Upper lobe of left lung (tissue), 4 donors: Measurements from ENCODE around the gene AIF1.

ENCODE experiments used
- EP300 ChIP-seq, 4 donors: sonication (generic); formaldehyde crosslinking; IDR thresholded peaks; one replicate each; pipeline ENCODE4 v1.5.1; 2017; ENCODE audit warnings: antibody characterized with exemption in 4 of 4, control low read depth in 2 of 4
- POLR2A ChIP-seq, 4 donors: fragments of 450-650 bp; IDR thresholded peaks; one replicate each; pipeline ENCODE4 v1.5.1; 2016 to 2017; ENCODE audit warnings: antibody characterized with exemption in 4 of 4, mild to moderate bottlenecking in 2 of 4
- POLR2AphosphoS5 ChIP-seq, 2 donors: sonication (generic); formaldehyde crosslinking; IDR thresholded peaks; one replicate each; pipeline ENCODE4 v1.5.1; 2017; ENCODE audit warnings: antibody characterized with exemption in 2 of 2
- TF ChIP-seq, protein P1 (sequence below), 6 experiments: fragments of 450-650 bp in 4 of 6; fragments of 200-600 bp in 2 of 6; sonication (generic) in 2 of 6; IDR thresholded peaks; one replicate each; pipeline ENCODE4 v1.5.1; 2016 to 2019; ENCODE audit warnings: antibody characterized with exemption in 6 of 6

DNA sequence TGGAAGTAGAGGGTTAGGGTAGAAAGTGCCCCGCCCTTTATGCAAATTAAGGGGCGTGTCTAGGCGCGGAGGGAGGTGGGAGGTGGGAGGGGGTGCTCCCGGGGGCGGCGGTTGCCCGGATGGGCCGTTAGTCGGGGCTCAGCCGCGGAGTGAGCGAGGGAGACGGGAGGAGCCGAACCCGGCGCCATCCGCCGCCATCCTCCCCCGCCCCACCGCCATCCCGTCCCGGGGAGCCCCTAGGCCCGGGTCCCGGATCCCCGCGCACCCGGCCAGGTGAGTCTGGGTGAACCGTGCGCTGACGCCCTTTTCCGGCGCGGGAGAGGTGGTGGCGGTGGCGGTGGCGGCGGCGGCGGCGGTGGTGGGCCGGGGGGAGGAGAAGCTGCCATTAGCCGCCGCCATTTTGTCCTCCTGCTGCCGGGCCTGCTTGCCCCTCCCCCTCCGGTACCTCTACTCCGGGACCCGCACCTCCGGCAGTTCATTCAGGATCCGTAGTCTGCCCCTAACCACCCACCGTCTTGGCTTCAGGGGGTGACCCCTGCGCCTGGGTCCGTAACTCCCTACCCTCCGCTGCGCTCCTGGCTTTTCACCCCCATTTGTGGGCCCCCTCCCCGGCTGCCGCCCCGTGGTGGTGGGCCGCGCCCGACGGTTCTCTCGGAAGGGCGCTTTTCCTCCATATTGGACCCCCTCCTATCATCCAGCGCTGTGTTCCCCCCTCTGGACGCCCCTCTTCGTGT, 5.7 kb downstream of the AIF1 start, which contains the start of gene PRRC2A:
- TF ChIP-seq, protein P1, sequence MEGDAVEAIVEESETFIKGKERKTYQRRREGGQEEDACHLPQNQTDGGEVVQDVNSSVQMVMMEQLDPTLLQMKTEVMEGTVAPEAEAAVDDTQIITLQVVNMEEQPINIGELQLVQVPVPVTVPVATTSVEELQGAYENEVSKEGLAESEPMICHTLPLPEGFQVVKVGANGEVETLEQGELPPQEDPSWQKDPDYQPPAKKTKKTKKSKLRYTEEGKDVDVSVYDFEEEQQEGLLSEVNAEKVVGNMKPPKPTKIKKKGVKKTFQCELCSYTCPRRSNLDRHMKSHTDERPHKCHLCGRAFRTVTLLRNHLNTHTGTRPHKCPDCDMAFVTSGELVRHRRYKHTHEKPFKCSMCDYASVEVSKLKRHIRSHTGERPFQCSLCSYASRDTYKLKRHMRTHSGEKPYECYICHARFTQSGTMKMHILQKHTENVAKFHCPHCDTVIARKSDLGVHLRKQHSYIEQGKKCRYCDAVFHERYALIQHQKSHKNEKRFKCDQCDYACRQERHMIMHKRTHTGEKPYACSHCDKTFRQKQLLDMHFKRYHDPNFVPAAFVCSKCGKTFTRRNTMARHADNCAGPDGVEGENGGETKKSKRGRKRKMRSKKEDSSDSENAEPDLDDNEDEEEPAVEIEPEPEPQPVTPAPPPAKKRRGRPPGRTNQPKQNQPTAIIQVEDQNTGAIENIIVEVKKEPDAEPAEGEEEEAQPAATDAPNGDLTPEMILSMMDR (IDR thresholded peaks at IDR 0.05) = peak in 1 of 6 experiments; percentile 9
- TF ChIP-seq POLR2A (IDR thresholded peaks at IDR 0.05) = peak in 3 of 4 donors; percentile 35 to 71 (median 48)
- TF ChIP-seq POLR2AphosphoS5 (IDR thresholded peaks at IDR 0.05) = peak; percentile 28 to 45
- no peak for TF ChIP-seq EP300 (IDR thresholded peaks at IDR 0.05)
